Heart left ventricle (tissue), 16 donors: ENCODE measurements around the gene KLF7. TPM values are rescaled to one million over a fixed set of nuclear protein-coding genes. Genes with fewer than 3 reads are reported as not detected.

Experiments used
- ATAC-seq, 4 donors: fragments of 200-7000 bp; cut with Tn5 transposase; one replicate each; pipeline ENCODE4 v1.9.1; 2020 to 2022; ENCODE audit warnings: moderate library complexity in 4 of 4, mild to moderate bottlenecking in 3 of 4, moderate number of reproducible peaks in 1 of 4
- DNase-seq, 5 donors: peaks; one replicate each; pipeline ENCODE4 v3.0.0-alpha.2; 2020
- H3K27ac ChIP-seq, 12 donors: fragments of 200-600 bp; sonication (generic) in 4 of 12; one replicate each; pipeline versions ENCODE4 v1.5.0 to v1.8.0; 2016 to 2022; ENCODE audit warnings: mild to moderate bottlenecking in 2 of 12
- H3K27me3 ChIP-seq, 9 donors: fragments of 200-600 bp; sonication (generic) in 2 of 9; one replicate each; pipeline versions ENCODE4 v1.5.1 to v1.8.0; 2016 to 2022; ENCODE audit warnings: mild to moderate bottlenecking in 3 of 9
- H3K36me3 ChIP-seq, 9 donors: fragments of 200-600 bp; sonication (generic) in 2 of 9; one replicate each; pipeline versions ENCODE4 v1.5.0 to v1.8.0; 2018 to 2022; ENCODE audit warnings: mild to moderate bottlenecking in 2 of 9
- H3K4me1 ChIP-seq, 12 donors: fragments of 200-600 bp; sonication (generic) in 4 of 12; one replicate each; pipeline versions ENCODE4 v1.5.0 to v1.8.0; 2016 to 2022; ENCODE audit warnings: mild to moderate bottlenecking in 3 of 12
- H3K4me3 ChIP-seq, 12 donors: fragments of 200-600 bp; sonication (generic) in 4 of 12; one replicate each; pipeline versions ENCODE4 v1.5.0 to v1.8.0; 2017 to 2022; ENCODE audit warnings: mild to moderate bottlenecking in 9 of 12, moderate library complexity in 4 of 12
- H3K9me3 ChIP-seq, 12 donors: fragments of 200-600 bp; sonication (generic) in 4 of 12; one replicate each; pipeline versions ENCODE4 v1.5.0 to v1.8.0; 2016 to 2022; ENCODE audit warnings: mild to moderate bottlenecking in 1 of 12
- CTCF ChIP-seq, 12 donors: fragments of 200-600 bp; sonication (generic) in 4 of 12; IDR thresholded peaks; one replicate each; pipeline versions ENCODE4 v1.5.0 to v1.8.0; 2018 to 2022; ENCODE audit warnings: antibody characterized with exemption in 12 of 12, mild to moderate bottlenecking in 5 of 12
- POLR2A ChIP-seq, 2 donors: fragments of 450-650 bp; IDR thresholded peaks; one replicate each; pipeline ENCODE4 v1.6.1; 2017; ENCODE audit warnings: antibody characterized with exemption in 2 of 2, mild to moderate bottlenecking in 2 of 2, moderate library complexity in 2 of 2
- WGBS, 4 donors: extraction: QIAGEN DNeasy Blood & Tissue Kit in 2 of 4; methylation state at CpG; one replicate each; pipeline versions ENCODE4 v1.1.5 to v1.1.7; 2013 to 2018; 5-methylcytosine and 5-hydroxymethylcytosine counted together
- intact Hi-C, 10 donors: fragments of 100-400 bp; cut with DNase I; formaldehyde crosslinking; loops; one replicate each; pipeline versions ENCODE4 v1.11.1 to v1.14.2; 2022
- polyA plus RNA-seq, 2 donors: library from polyadenylated mRNA; stranded (reverse); fragments of 200-250 nt; gene quantifications; one replicate each; pipeline ENCODE4 v1.2.3, GENCODE V29; 2013
- total RNA-seq, 9 donors: library from RNA; depleted of rRNA in 2 of 9; stranded (reverse); fragments of >200 nt in 2 of 9; fragmentation: NEBNext Ultra II Directional in 3 of 9; extraction: Animal tissue kit (Norgen Biotek cat#: 25700) in 3 of 9; gene quantifications; one replicate each; pipeline versions ENCODE4 v1.1.0 to v1.2.4, GENCODE V29; 2016 to 2023
- donor health status: ischemic (EF 13 %, LVEDD 7.1; RV severe dilation, severe dysfunction).
- donor health status: healthy with polysubstance abuse.
- donor health status: DM: no; HTN: yes; CAD: no.
- donor health status: DM: no; HTN: no; CAD: no.
- donor health status: ischemic (EF 25% LVEDD 6.9; RV normal size, moderate dysfunction).
- donor health status: ischemic (EF 25% LVEDD 5.7; RV mildly dilated, moderate dysfunction).
- donor health status: healthy.
- donor health status: DM: yes; HTN: yes; CAD: no.
- donor health status: ischemic (EF 35%, LVEDD 5.7; RV mildly dilated, moderate dysfunction).
- donor health status: nonischemic (EF 11% LVEDD 7.7; RV severe dilation, severe dysfunction).
- donor health status: DM: yes; HTN: yes; CAD: no.
- donor health status: PGD.
- donor health status: ischemic (EF 29% LVEDD 5.4; RV normal size, mild dysfunction).
- donor health status: nonischemic (EF 23%, LVEDD 6.1; RV moderate dilation, normal function).

The KLF7 gene
- total and polyA plus RNA-seq, 11 donors: 5.0 to 49.8 (median 26.2) TPM

GRCh38 chr2:207067473-207067872 lies 98.3 kb downstream of the KLF7 start:
- Histone ChIP-seq H3K9me3 (no peaks in the 10 kb centered on the region), H3K4me3 (no peak overlapping the region), H3K36me3 (no peaks in the 10 kb centered on the region), H3K27me3 (no peaks in the 10 kb centered on the region), H3K27ac (peak overlapping the region in 2 of 12 donors; percentile 1 to 4), H3K4me1 (peaks cover 0 to 22% (median 8%) of the 10 kb centered on the region in 12 donors)
- DNase-seq (no peak), ATAC-seq (peak in 1 of 4 donors; percentile 42)
- WGBS, 4 donors: 48 to 66% (median 54%) methylated on average over 5 of the region's 5 CpGs
- intact Hi-C loops: no loop called here
- TF ChIP-seq CTCF (IDR thresholded peaks at IDR 0.05) (no peak), POLR2A (IDR thresholded peaks at IDR 0.05) (no peak)

GRCh38 chr2:207066791-207067460 lies 98.8 kb downstream of the KLF7 start:
- ATAC-seq: no peak
- no peak for TF ChIP-seq POLR2A (IDR thresholded peaks at IDR 0.05)
- no peak for TF ChIP-seq CTCF (IDR thresholded peaks at IDR 0.05)
- H3K4me1 ChIP-seq: peaks cover 0 to 22% (median 8%) of the 10 kb centered on the region in 12 donors
- H3K36me3 ChIP-seq: no peaks in the 10 kb centered on the region
- H3K27ac ChIP-seq: peak overlapping the region in 2 of 12 donors; percentile 1 to 4
- WGBS, 4 donors: 41 to 52% (median 43%) methylated on average over 3 of the region's 3 CpGs
- no peak overlapping the region for H3K4me3 ChIP-seq
- no peak for DNase-seq
- intact Hi-C loops: no loop called here
- no peaks in the 10 kb centered on the region for H3K27me3 ChIP-seq
- H3K9me3 ChIP-seq: no peaks in the 10 kb centered on the region

- 41 to 53% (median 51%) methylated on average over 2 of the region's 2 CpGs for WGBS, 4 donors
These were observed 99.6 kb downstream of the KLF7 start for GRCh38 chr2:207066166-207066565.

More at GRCh38 chr2:207066166-207066565, 99.6 kb downstream of the KLF7 start:
- peaks cover 0 to 22% (median 8%) of the 10 kb centered on the region in 12 donors for H3K4me1 ChIP-seq
- TF ChIP-seq POLR2A (IDR thresholded peaks at IDR 0.05): no peak
- TF ChIP-seq CTCF (IDR thresholded peaks at IDR 0.05): no peak
- H3K27me3 ChIP-seq: no peaks in the 10 kb centered on the region
- H3K9me3 ChIP-seq: no peaks in the 10 kb centered on the region
- DNase-seq: no peak
- H3K36me3 ChIP-seq: no peaks in the 10 kb centered on the region
- no peak for ATAC-seq
- intact Hi-C loops: no loop called here
- no peak overlapping the region for H3K27ac ChIP-seq
- H3K4me3 ChIP-seq: no peak overlapping the region
